ENCODE data around the gene UCKL1. TPM values are rescaled to one million over a fixed set of nuclear protein-coding genes. Genes with fewer than 3 reads are reported as not detected.

The UCKL1 gene
- total RNA-seq, 1 donor from 2014 or later, result 49.7 TPM

- Mint-ChIP-seq H3K4me3 (no peak overlapping the region), H3K9me3 (peaks cover 4% of the 10 kb centered on the region), H3K27me3 (no peaks in the 10 kb centered on the region), H3K27ac (no peak overlapping the region), H3K36me3 (ENCODE audit: low read depth) (peaks cover 31% of the 10 kb centered on the region), H3K4me1 (peaks cover 44% of the 10 kb centered on the region)
- TF ChIP-seq CTCF (IDR thresholded peaks at IDR 0.05), result no peak
- POLR2A ChIA-PET, result no interaction called here
- CTCF ChIA-PET, result no interaction called here
- ATAC-seq (ENCODE audit: low read depth) (no peak), DNase-seq (no peak)
- intact Hi-C loops (cut with micrococcal nuclease), result no loop called here
Measured at GRCh38 chr20:63913768-63914167, 42.4 kb downstream of the UCKL1 start.

GRCh38 chr20:63911176-63911575 lies 45.0 kb downstream of the UCKL1 start:
- Mint-ChIP-seq H3K4me1 (peaks cover 30% of the 10 kb centered on the region), H3K27me3 (no peaks in the 10 kb centered on the region), H3K27ac (no peak overlapping the region), H3K9me3 (peaks cover 2% of the 10 kb centered on the region), H3K4me3 (no peak overlapping the region), H3K36me3 (ENCODE audit: low read depth) (peaks cover 20% of the 10 kb centered on the region)
- ATAC-seq (ENCODE audit: low read depth) (no peak), DNase-seq (no peak)
- TF ChIP-seq CTCF (IDR thresholded peaks at IDR 0.05), result no peak
- CTCF ChIA-PET, result interaction anchor here (0.7 to 0.8 kb wide), 2 partner anchors 24 to 63 kb away, joined by 3 read pairs; no protein-coding TSS in a partner anchor
- intact Hi-C loops (cut with micrococcal nuclease), result no loop called here
- POLR2A ChIA-PET, result interaction anchor here (0.5 kb wide), 1 partner anchor 11 kb away, joined by 7 read pairs; no protein-coding TSS in a partner anchor

DNA sequence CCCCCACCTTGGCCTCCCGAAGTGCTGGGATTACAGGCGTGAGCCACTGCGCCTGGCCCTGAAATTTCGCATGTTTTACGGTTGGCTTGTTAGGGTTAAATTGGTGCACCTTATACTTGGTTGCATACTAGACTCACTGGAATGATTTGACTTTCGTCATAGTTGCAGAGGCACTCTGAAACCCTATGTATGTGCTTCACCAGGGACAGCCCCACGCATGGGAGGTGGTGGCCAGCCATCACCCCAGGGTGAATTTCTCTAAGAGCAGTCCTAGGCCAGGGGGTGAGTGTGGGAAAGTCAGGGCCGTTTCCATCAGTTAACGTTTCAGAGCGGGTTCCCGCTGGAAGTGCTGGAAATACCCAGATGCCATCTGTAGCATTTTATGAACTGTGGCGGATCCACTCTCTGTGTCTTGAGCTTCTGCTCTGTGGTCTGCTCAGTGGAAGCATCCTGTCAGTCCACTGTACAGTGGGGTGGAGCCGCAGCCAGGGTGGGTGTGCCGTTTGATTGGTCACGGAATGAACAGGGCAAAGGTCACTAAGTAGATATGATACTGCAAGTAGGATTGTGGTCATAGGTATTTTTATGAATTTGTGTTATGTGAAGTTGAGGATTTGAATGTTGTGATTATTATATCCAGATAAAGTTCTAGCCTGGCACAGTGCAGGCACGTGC lies 48.1 kb downstream of the UCKL1 start:
- POLR2A ChIA-PET, result interaction anchor here (0.6 kb wide), 1 partner anchor 334 kb away, joined by 4 read pairs; the partner anchor contains the start of gene HELZ2
- H3K9me3 Mint-ChIP-seq, result no peaks in the 10 kb centered on the region
- ATAC-seq (ENCODE audit: low read depth) (no peak), DNase-seq (no peak)
- intact Hi-C loops (cut with micrococcal nuclease), result no loop called here
- H3K27ac Mint-ChIP-seq, result no peak overlapping the region
- CTCF ChIA-PET, result interaction anchor here (1.0 kb wide), 1 partner anchor 9 kb away, joined by 3 read pairs; no protein-coding TSS in a partner anchor
- no peak overlapping the region for H3K4me3 Mint-ChIP-seq
- peaks cover 12% of the 10 kb centered on the region for H3K36me3 Mint-ChIP-seq (ENCODE audit: low read depth)
- peaks cover 39% of the 10 kb centered on the region for H3K4me1 Mint-ChIP-seq
- no peak for TF ChIP-seq CTCF (IDR thresholded peaks at IDR 0.05)
- no peaks in the 10 kb centered on the region for H3K27me3 Mint-ChIP-seq

- H3K4me1 Mint-ChIP-seq, result peaks cover 43% of the 10 kb centered on the region
- DNase-seq (no peak), ATAC-seq (ENCODE audit: low read depth) (no peak)
- no peak for TF ChIP-seq CTCF (IDR thresholded peaks at IDR 0.05)
- peaks cover 20% of the 10 kb centered on the region for H3K36me3 Mint-ChIP-seq (ENCODE audit: low read depth)
- ChIA-PET POLR2A (no interaction called here), CTCF (no interaction called here)
- intact Hi-C loops (cut with micrococcal nuclease), result no loop called here
- H3K27me3 Mint-ChIP-seq, result no peaks in the 10 kb centered on the region
- no peak overlapping the region for H3K27ac Mint-ChIP-seq
- no peaks in the 10 kb centered on the region for H3K9me3 Mint-ChIP-seq
- no peak overlapping the region for H3K4me3 Mint-ChIP-seq
Measured at GRCh38 chr20:63903796-63904561, 52.2 kb downstream of the UCKL1 start.

DNA sequence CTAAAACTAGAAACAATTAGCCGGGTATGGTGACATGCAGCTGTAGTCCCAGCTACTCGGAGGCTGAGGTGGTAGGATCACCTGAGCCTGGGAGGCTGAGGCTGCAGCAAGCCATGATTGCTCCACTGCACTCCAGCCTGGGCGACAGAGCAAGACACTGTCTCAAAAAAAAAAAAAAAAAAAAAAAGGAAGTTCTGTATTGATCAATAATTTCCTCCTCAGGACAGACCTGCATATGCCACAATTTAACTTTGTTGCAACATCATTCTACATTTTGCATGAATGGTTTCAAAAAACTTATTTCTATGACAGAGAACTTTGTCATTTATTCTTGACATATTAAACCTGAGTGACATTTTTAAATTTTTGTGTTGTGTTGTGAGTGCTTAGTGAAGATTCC lies 55.8 kb downstream of the UCKL1 start:
- Mint-ChIP-seq H3K9me3 (no peaks in the 10 kb centered on the region), H3K4me3 (no peak overlapping the region), H3K36me3 (ENCODE audit: low read depth) (peaks cover 27% of the 10 kb centered on the region), H3K27ac (no peak overlapping the region), H3K4me1 (peaks cover 70% of the 10 kb centered on the region), H3K27me3 (no peaks in the 10 kb centered on the region)
- TF ChIP-seq CTCF (IDR thresholded peaks at IDR 0.05), result no peak
- ChIA-PET CTCF (no interaction called here), POLR2A (interaction anchor here (0.7 kb wide), 1 partner anchor 10 kb away, joined by 7 read pairs; no protein-coding TSS in a partner anchor)
- no peak for DNase-seq
- ATAC-seq (ENCODE audit: low read depth), result no peak
- intact Hi-C loops (cut with micrococcal nuclease), result no loop called here
